ENCODE results near the gene AUTS2. TPM values are rescaled to one million over a fixed set of nuclear protein-coding genes. Genes with fewer than 3 reads are reported as not detected.

AUTS2 gene
- total and polyA plus RNA-seq, 4 donors, result 4.9 to 24.4 (median 7.0) TPM

DNA sequence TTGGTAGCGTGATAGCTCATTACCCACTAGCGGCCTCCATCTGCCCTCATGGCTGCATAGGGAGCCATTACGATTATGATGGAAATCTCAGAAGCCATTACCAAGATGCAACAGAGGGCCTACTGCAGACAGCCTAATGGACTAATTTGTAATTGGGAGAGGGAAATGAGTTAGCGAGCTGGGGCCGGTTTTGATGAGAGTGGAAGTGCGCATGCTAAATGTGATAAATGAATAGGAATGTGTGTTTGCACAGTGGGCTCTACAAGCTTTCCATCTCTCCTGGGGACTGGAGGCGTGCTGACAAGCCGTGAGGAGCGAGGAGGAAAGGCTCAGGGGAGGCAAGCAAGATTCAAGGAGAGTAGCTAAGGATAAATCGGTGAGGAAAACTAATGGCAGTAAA is 889.2 kb downstream of the AUTS2 start:
- DNase-seq (ENCODE audit: low spot score), result no peak
- 98% methylated on average over 10 of the region's 10 CpGs for WGBS
- Histone ChIP-seq H3K9ac (ENCODE audit: low read depth in 1 of 2, low read length in 2 of 2) (no peak overlapping the region), H3K36me3 (ENCODE audit: control insufficient read depth in 4 of 4, insufficient read depth in 3 of 4, low read depth in 1 of 4, low read length in 3 of 4) (no peaks in the 10 kb centered on the region), H3K4me1 (ENCODE audit: control insufficient read depth in 4 of 4, insufficient read depth in 4 of 4, low read length in 3 of 4) (no peaks in the 10 kb centered on the region), H3K9me3 (ENCODE audit: control insufficient read depth in 4 of 4, low read length in 3 of 4) (no peaks in the 10 kb centered on the region), H3K27me3 (ENCODE audit: control insufficient read depth in 4 of 4, insufficient read depth in 4 of 4, low read length in 3 of 4) (no peaks in the 10 kb centered on the region), H3K27ac (ENCODE audit: low read depth in 1 of 2, low read length in 2 of 2) (no peak overlapping the region), H3K4me3 (ENCODE audit: low read depth in 1 of 3, low read length in 3 of 3) (no peak overlapping the region)
- no peak for TF ChIP-seq RXRA (IDR thresholded peaks at IDR 0.05)
- no peak for TF ChIP-seq FOXA2 (IDR thresholded peaks at IDR 0.05)
- no peak for TF ChIP-seq SP1 (IDR thresholded peaks at IDR 0.05)
- TF ChIP-seq, protein P1, sequence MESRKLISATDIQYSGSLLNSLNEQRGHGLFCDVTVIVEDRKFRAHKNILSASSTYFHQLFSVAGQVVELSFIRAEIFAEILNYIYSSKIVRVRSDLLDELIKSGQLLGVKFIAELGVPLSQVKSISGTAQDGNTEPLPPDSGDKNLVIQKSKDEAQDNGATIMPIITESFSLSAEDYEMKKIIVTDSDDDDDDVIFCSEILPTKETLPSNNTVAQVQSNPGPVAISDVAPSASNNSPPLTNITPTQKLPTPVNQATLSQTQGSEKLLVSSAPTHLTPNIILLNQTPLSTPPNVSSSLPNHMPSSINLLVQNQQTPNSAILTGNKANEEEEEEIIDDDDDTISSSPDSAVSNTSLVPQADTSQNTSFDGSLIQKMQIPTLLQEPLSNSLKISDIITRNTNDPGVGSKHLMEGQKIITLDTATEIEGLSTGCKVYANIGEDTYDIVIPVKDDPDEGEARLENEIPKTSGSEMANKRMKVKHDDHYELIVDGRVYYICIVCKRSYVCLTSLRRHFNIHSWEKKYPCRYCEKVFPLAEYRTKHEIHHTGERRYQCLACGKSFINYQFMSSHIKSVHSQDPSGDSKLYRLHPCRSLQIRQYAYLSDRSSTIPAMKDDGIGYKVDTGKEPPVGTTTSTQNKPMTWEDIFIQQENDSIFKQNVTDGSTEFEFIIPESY (IDR thresholded peaks at IDR 0.05), result no peak
- no peak for TF ChIP-seq JUND (IDR thresholded peaks at IDR 0.05)
- TF ChIP-seq TAF1 (conservative IDR thresholded peaks at IDR 0.05), result no peak
- TF ChIP-seq, protein P2, sequence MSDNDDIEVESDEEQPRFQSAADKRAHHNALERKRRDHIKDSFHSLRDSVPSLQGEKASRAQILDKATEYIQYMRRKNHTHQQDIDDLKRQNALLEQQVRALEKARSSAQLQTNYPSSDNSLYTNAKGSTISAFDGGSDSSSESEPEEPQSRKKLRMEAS (IDR thresholded peaks at IDR 0.05), result no peak
- TF ChIP-seq, protein P3, sequence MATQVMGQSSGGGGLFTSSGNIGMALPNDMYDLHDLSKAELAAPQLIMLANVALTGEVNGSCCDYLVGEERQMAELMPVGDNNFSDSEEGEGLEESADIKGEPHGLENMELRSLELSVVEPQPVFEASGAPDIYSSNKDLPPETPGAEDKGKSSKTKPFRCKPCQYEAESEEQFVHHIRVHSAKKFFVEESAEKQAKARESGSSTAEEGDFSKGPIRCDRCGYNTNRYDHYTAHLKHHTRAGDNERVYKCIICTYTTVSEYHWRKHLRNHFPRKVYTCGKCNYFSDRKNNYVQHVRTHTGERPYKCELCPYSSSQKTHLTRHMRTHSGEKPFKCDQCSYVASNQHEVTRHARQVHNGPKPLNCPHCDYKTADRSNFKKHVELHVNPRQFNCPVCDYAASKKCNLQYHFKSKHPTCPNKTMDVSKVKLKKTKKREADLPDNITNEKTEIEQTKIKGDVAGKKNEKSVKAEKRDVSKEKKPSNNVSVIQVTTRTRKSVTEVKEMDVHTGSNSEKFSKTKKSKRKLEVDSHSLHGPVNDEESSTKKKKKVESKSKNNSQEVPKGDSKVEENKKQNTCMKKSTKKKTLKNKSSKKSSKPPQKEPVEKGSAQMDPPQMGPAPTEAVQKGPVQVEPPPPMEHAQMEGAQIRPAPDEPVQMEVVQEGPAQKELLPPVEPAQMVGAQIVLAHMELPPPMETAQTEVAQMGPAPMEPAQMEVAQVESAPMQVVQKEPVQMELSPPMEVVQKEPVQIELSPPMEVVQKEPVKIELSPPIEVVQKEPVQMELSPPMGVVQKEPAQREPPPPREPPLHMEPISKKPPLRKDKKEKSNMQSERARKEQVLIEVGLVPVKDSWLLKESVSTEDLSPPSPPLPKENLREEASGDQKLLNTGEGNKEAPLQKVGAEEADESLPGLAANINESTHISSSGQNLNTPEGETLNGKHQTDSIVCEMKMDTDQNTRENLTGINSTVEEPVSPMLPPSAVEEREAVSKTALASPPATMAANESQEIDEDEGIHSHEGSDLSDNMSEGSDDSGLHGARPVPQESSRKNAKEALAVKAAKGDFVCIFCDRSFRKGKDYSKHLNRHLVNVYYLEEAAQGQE (IDR thresholded peaks at IDR 0.05), result no peak
- no peak for TF ChIP-seq HNF4G (IDR thresholded peaks at IDR 0.05)
- no peak for TF ChIP-seq HNF4A (conservative IDR thresholded peaks at IDR 0.05)
- no peak for TF ChIP-seq NR2F2 (IDR thresholded peaks at IDR 0.05)
- no peak for TF ChIP-seq YY1 (IDR thresholded peaks at IDR 0.05)
- TF ChIP-seq FOXA1 (IDR thresholded peaks at IDR 0.05), result no peak
- TF ChIP-seq GABPA (IDR thresholded peaks at IDR 0.05 in 1 of 2, conservative IDR thresholded peaks at IDR 0.05 in 1 of 2), result no peak
- TF ChIP-seq RAD21 (IDR thresholded peaks at IDR 0.05), result no peak

DNA sequence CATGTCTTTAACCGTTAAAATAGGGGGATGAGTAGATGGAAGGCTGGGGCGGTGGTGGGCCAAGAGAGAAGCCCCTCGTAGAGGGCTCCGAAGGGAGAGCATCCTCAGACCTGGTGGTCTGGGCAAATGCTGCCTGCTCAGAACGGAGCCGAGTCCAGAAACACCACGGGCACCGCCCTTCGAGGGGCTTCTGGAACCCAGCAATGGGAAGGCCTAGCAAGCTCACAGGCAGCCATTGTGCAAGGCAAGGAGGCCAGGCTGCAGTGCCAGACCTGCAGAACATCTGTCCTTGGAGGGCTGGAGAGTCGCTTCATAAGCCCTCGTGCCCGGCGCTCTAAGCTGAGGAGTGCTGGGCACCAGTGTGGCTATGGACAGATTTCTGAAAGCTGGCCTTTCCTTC is 889.6 kb downstream of the AUTS2 start:
- no peaks in the 10 kb centered on the region for H3K4me1 ChIP-seq (ENCODE audit: control insufficient read depth in 4 of 4, insufficient read depth in 4 of 4, low read length in 3 of 4)
- 97% methylated on average over 13 of the region's 13 CpGs for WGBS
- no peak overlapping the region for H3K27ac ChIP-seq (ENCODE audit: low read depth in 1 of 2, low read length in 2 of 2)
- no peaks in the 10 kb centered on the region for H3K36me3 ChIP-seq (ENCODE audit: control insufficient read depth in 4 of 4, insufficient read depth in 3 of 4, low read depth in 1 of 4, low read length in 3 of 4)
- no peak overlapping the region for H3K4me3 ChIP-seq (ENCODE audit: low read depth in 1 of 3, low read length in 3 of 3)
- no peak for DNase-seq (ENCODE audit: low spot score)
- TF ChIP-seq FOXA1 (IDR thresholded peaks at IDR 0.05) (no peak), RAD21 (IDR thresholded peaks at IDR 0.05) (no peak), NR2F2 (IDR thresholded peaks at IDR 0.05) (no peak), SP1 (IDR thresholded peaks at IDR 0.05) (no peak), TAF1 (conservative IDR thresholded peaks at IDR 0.05) (no peak), HNF4G (IDR thresholded peaks at IDR 0.05) (no peak), YY1 (IDR thresholded peaks at IDR 0.05) (no peak)
- TF ChIP-seq, protein P3 (IDR thresholded peaks at IDR 0.05), result no peak
- H3K9me3 ChIP-seq (ENCODE audit: control insufficient read depth in 4 of 4, low read length in 3 of 4), result no peaks in the 10 kb centered on the region
- H3K9ac ChIP-seq (ENCODE audit: low read depth in 1 of 2, low read length in 2 of 2), result no peak overlapping the region
- no peaks in the 10 kb centered on the region for H3K27me3 ChIP-seq (ENCODE audit: control insufficient read depth in 4 of 4, insufficient read depth in 4 of 4, low read length in 3 of 4)
